ENCODE data around the gene RPL36. TPM values are rescaled to one million over a fixed set of nuclear protein-coding genes. Genes with fewer than 3 reads are reported as not detected.

Gene RPL36
- total RNA-seq, 4 donors from 2014 or later = 170 to 440 (median 262) TPM

DNA sequence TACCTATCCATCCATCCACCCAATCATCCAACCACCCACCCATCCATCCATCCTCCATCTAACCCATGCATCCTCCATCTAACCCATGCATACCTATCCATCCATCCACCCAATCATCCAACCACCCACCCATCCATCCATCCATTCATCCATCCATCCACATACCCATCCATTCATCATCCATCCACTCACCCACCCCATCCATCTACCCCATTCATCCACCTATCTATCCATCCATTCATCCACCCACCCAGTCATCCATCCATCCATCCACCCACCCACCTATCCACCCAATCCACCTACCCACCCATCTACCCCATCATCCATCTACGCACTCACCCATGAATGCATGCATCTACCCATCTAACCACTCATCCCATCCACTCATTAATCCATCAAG lies 16.3 kb upstream of the RPL36 start:
- Histone ChIP-seq H3K27me3 (no peaks in the 10 kb centered on the region), H3K36me3 (peaks cover 0 to 26% (median 0%) of the 10 kb centered on the region in 3 donors), H3K9me3 (no peaks in the 10 kb centered on the region), H3K4me1 (no peaks in the 10 kb centered on the region), H3K4me3 (no peak overlapping the region), H3K27ac (no peak overlapping the region)
- no peak for DNase-seq
- TF ChIP-seq POLR2A (IDR thresholded peaks at IDR 0.05) = no peak
- TF ChIP-seq, protein P1, sequence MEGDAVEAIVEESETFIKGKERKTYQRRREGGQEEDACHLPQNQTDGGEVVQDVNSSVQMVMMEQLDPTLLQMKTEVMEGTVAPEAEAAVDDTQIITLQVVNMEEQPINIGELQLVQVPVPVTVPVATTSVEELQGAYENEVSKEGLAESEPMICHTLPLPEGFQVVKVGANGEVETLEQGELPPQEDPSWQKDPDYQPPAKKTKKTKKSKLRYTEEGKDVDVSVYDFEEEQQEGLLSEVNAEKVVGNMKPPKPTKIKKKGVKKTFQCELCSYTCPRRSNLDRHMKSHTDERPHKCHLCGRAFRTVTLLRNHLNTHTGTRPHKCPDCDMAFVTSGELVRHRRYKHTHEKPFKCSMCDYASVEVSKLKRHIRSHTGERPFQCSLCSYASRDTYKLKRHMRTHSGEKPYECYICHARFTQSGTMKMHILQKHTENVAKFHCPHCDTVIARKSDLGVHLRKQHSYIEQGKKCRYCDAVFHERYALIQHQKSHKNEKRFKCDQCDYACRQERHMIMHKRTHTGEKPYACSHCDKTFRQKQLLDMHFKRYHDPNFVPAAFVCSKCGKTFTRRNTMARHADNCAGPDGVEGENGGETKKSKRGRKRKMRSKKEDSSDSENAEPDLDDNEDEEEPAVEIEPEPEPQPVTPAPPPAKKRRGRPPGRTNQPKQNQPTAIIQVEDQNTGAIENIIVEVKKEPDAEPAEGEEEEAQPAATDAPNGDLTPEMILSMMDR (IDR thresholded peaks at IDR 0.05) = no peak

DNA sequence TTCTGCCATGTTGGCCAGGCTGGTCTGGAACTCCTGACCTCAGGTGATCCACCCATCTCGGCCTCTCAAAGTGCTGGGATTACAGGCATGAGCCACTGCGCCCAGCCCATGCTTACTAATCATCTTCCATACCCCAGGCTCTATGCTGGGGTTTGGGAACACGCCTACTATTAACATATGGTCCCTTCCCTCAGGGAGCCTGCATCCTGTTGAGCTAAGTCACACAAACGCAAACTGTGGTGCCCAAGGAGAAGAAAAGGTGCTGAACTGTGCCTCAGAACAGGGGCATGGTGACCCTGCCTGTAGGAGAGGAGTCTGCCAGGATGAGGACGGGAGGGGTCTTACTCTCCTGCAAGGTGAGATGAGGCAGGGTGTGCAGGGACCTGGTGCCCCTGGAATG lies 15.4 kb upstream of the RPL36 start:
- Histone ChIP-seq H3K4me3 (no peak overlapping the region), H3K9me3 (no peaks in the 10 kb centered on the region)
- TF ChIP-seq, protein P1 (IDR thresholded peaks at IDR 0.05) = no peak
- TF ChIP-seq POLR2A (IDR thresholded peaks at IDR 0.05) = no peak

DNA sequence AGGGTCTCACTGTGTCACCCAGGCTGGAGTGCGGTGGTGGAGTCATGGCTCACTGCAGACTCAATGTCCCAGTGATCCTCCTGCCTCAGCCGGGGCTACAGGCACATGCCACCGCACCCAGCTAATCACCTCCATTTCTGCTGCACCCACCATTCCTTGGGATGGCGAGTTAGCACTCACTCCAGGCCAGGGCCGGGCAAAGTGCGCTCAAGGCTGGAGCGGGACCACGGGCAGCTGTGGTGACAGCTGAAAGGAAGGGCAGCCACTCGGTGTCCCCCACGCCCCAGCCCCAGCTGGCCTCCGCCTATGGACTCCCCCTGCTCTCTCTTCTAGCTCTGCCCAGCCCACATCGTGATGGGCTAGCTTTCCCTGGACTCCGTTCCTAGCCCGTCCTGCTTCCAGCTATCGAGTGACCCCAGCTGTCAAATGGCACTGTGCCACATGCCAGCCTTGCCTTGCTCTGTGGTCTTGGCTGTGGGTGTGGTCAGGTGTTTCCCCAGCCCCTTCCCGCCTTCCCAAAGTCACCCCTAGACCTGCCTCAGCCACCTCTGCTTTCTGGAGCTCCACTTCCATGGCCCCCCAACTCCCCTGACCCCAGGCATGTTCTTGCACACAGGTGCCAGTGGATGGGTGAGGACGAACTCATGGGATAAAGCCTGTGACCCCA lies 13.9 kb upstream of the RPL36 start:
- no peak overlapping the region for H3K27ac ChIP-seq
- H3K4me3 ChIP-seq = no peak overlapping the region
- peak in 1 of 3 donors; percentile 53 for DNase-seq
- H3K27me3 ChIP-seq = no peaks in the 10 kb centered on the region
- peaks cover 0 to 14% (median 7%) of the 10 kb centered on the region in 4 donors for H3K4me1 ChIP-seq
- H3K36me3 ChIP-seq = peaks cover 0 to 10% (median 0%) of the 10 kb centered on the region in 3 donors
- TF ChIP-seq POLR2A (IDR thresholded peaks at IDR 0.05) = no peak
- TF ChIP-seq, protein P1 (IDR thresholded peaks at IDR 0.05) = no peak
- no peaks in the 10 kb centered on the region for H3K9me3 ChIP-seq

More for the DNA sequence above, 15.4 kb upstream of the RPL36 start:
- Histone ChIP-seq H3K4me1 (peaks cover 0 to 7% (median 3%) of the 10 kb centered on the region in 4 donors), H3K27me3 (no peaks in the 10 kb centered on the region), H3K36me3 (peaks cover 0 to 17% (median 0%) of the 10 kb centered on the region in 3 donors), H3K27ac (no peak overlapping the region)
- no peak for DNase-seq

DNA sequence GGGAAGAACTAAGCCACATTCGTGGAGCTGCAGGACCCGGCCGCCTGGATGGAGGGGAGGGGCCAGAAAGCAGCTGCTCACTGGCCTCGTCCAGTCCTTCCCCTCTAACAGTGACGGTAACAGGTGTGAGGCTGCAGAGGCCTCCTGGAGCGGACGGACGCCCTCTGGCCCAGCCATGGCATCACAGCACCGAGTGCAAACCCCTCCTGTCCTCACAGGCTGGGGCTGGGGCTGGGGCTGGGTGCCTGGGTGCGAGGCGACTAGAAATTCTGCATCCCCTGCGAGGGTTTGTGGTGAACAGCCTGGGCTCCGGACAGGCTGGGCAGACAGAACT lies 13.4 kb upstream of the RPL36 start:
- Histone ChIP-seq H3K36me3 (peaks cover 0 to 5% (median 0%) of the 10 kb centered on the region in 3 donors), H3K4me1 (peaks cover 0 to 16% (median 10%) of the 10 kb centered on the region in 4 donors), H3K4me3 (no peak overlapping the region), H3K27ac (no peak overlapping the region), H3K9me3 (no peaks in the 10 kb centered on the region), H3K27me3 (no peaks in the 10 kb centered on the region)
- no peak for TF ChIP-seq POLR2A (IDR thresholded peaks at IDR 0.05)
- TF ChIP-seq, protein P1 (IDR thresholded peaks at IDR 0.05) = no peak
- DNase-seq = no peak

DNA sequence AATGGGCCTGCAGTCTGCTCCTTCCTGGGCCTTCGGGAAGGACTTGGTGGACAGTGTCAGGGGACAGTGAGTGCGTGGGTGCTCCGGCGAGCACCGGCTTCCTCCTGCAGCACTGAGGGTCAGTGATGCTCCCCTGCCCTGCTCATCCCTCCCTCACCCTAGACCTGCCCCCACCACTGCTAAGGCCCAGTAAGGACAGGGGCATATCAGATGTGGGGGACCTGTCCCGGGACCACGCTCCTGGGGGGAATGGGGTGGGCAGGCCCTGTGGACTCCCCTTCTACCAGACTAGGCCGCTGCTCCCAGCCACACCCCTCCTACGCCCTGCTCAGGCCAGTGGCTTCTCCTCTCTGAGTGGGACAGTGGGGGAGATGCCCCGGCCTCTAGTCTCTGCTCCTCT lies 13.0 kb upstream of the RPL36 start:
- TF ChIP-seq, protein P1 (IDR thresholded peaks at IDR 0.05) = no peak
- TF ChIP-seq POLR2A (IDR thresholded peaks at IDR 0.05) = no peak
- Histone ChIP-seq H3K4me3 (no peak overlapping the region), H3K27me3 (no peaks in the 10 kb centered on the region), H3K27ac (no peak overlapping the region), H3K9me3 (no peaks in the 10 kb centered on the region), H3K4me1 (peaks cover 0 to 16% (median 10%) of the 10 kb centered on the region in 4 donors), H3K36me3 (peaks cover 0 to under 1% (median 0%) of the 10 kb centered on the region in 3 donors)
- no peak for DNase-seq

All from Peyer's patch (tissue), 4 donors.